Breast epithelium (tissue), 4 donors: Measurements from ENCODE around the gene ROS1. TPM values are rescaled to one million over a fixed set of nuclear protein-coding genes. Genes with fewer than 3 reads are reported as not detected.

ENCODE experiments used
- DNase-seq, 2 donors: peaks; one replicate each; pipeline ENCODE4 v3.0.0-alpha.2; 2019; ENCODE audit warnings: low spot score in 2 of 2
- H3K27ac ChIP-seq, 2 donors: fragments of 200-600 bp; sonication (generic) in 1 of 2; one replicate each; pipeline ENCODE4 v1.5.1; 2016 to 2019; ENCODE audit warnings: mild to moderate bottlenecking in 1 of 2
- H3K27me3 ChIP-seq, 2 donors: fragments of 200-600 bp; sonication (generic) in 1 of 2; one replicate each; pipeline versions ENCODE4 v1.5.1 to v1.6.0; 2017 to 2019; ENCODE audit warnings: control low read depth in 1 of 2, mild to moderate bottlenecking in 1 of 2
- H3K36me3 ChIP-seq: fragments of 200-600 bp; one replicate; pipeline ENCODE4 v1.5.1; 2019
- H3K4me1 ChIP-seq, 2 donors: fragments of 200-600 bp; sonication (generic); one replicate each; pipeline ENCODE4 v1.5.1; 2016 to 2019; ENCODE audit warnings: control low read depth in 1 of 2
- H3K4me3 ChIP-seq, 3 donors: fragments of 200-600 bp; sonication (generic); 1 replicate in 2 of 3; 2 replicates in 1 of 3; pipeline ENCODE4 v1.5.1; 2016 to 2019; ENCODE audit warnings: mild to moderate bottlenecking in 3 of 3, moderate library complexity in 2 of 3
- H3K9me3 ChIP-seq, 2 donors: fragments of 200-600 bp; sonication (generic) in 1 of 2; one replicate each; pipeline ENCODE4 v1.5.1; 2016 to 2019; ENCODE audit warnings: control low read depth in 1 of 2
- POLR2A ChIP-seq: fragments of 450-650 bp; IDR thresholded peaks from one replicate; pipeline ENCODE4 v1.6.1; 2016; ENCODE audit warnings: antibody characterized with exemption, mild to moderate bottlenecking, moderate library complexity
- POLR2AphosphoS5 ChIP-seq, 3 donors: sonication (generic); formaldehyde crosslinking; IDR thresholded peaks; one replicate each; pipeline ENCODE4 v1.6.1; 2017; ENCODE audit warnings: antibody characterized with exemption in 3 of 3
- intact Hi-C: fragments of 100-400 bp; cut with DNase I; formaldehyde crosslinking; loops from one replicate; pipeline ENCODE4 v1.15.1; 2023; ENCODE audit warnings: low total_unique reads
- total RNA-seq, 3 donors: library from RNA; depleted of rRNA; stranded (reverse); fragments of >200 nt; gene quantifications; one replicate each; pipeline ENCODE4 v1.1.0, GENCODE V29; 2016
- TF ChIP-seq, protein P1 (sequence below), 3 donors: fragments of 450-650 bp; IDR thresholded peaks; one replicate each; pipeline ENCODE4 v1.5.1; 2016 to 2017; ENCODE audit warnings: antibody characterized with exemption in 3 of 3, mild to moderate bottlenecking in 3 of 3, moderate library complexity in 3 of 3

ROS1 gene
- total RNA-seq, 3 donors from 2014 or later: under 0.01 TPM; not detected in 2

DNA sequence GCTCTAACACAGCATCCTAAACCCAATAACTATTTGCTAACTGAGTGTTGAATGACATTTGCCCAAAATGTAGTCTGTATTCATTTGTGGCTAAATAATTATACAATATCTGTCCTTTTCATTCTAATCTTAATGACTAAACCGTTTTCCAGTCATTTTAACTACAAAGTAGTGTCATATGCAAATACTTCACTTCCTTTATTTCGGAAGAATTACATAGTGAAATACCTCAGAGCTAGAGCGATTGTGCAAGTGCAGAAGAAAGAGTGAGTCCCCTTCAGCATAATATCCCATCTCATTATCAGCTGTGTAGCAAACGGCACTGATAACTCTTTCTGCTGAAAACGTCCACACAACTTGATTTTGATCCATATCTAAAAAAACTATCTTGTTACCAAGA is 66.2 kb downstream of the ROS1 start:
- Histone ChIP-seq H3K4me1 (no peaks in the 10 kb centered on the region), H3K4me3 (no peak overlapping the region), H3K9me3 (no peaks in the 10 kb centered on the region), H3K27me3 (no peaks in the 10 kb centered on the region), H3K36me3 (no peaks in the 10 kb centered on the region), H3K27ac (no peak overlapping the region)
- DNase-seq: no peak
- TF ChIP-seq, protein P1, sequence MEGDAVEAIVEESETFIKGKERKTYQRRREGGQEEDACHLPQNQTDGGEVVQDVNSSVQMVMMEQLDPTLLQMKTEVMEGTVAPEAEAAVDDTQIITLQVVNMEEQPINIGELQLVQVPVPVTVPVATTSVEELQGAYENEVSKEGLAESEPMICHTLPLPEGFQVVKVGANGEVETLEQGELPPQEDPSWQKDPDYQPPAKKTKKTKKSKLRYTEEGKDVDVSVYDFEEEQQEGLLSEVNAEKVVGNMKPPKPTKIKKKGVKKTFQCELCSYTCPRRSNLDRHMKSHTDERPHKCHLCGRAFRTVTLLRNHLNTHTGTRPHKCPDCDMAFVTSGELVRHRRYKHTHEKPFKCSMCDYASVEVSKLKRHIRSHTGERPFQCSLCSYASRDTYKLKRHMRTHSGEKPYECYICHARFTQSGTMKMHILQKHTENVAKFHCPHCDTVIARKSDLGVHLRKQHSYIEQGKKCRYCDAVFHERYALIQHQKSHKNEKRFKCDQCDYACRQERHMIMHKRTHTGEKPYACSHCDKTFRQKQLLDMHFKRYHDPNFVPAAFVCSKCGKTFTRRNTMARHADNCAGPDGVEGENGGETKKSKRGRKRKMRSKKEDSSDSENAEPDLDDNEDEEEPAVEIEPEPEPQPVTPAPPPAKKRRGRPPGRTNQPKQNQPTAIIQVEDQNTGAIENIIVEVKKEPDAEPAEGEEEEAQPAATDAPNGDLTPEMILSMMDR (IDR thresholded peaks at IDR 0.05): no peak
- TF ChIP-seq POLR2A (no peak), POLR2AphosphoS5 (IDR thresholded peaks at IDR 0.05) (no peak)
- intact Hi-C loops: loop anchor here (10.0 kb wide), 1 partner anchor 195 kb away; no protein-coding TSS in a partner anchor

DNA sequence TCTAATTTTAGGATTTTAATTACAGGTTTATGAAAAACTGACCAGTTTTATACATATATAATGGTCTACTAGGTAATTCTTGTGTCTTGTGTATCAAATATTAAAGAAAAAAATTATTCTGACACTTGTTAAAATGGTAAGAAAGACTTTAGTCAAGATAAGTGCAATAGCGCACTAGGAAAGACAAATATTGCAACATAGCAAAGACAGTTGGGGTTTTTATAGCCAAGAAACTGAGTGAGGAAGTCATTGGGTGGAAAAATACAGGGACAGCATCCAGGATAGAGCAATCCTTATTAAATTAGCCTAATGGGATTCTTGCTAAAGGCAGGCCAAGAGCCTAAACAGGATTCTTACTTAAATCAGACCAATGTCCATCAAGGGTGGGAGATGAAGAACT is 71.1 kb downstream of the ROS1 start:
- Histone ChIP-seq H3K36me3 (no peaks in the 10 kb centered on the region), H3K4me1 (no peaks in the 10 kb centered on the region), H3K27me3 (no peaks in the 10 kb centered on the region), H3K27ac (no peak overlapping the region), H3K9me3 (no peaks in the 10 kb centered on the region), H3K4me3 (no peak overlapping the region)
- no peak for DNase-seq
- TF ChIP-seq, protein P1 (IDR thresholded peaks at IDR 0.05): no peak
- TF ChIP-seq POLR2A (no peak), POLR2AphosphoS5 (IDR thresholded peaks at IDR 0.05) (no peak)
- intact Hi-C loops: loop anchor here (10.0 kb wide), 1 partner anchor 200 kb away; no protein-coding TSS in a partner anchor

DNA sequence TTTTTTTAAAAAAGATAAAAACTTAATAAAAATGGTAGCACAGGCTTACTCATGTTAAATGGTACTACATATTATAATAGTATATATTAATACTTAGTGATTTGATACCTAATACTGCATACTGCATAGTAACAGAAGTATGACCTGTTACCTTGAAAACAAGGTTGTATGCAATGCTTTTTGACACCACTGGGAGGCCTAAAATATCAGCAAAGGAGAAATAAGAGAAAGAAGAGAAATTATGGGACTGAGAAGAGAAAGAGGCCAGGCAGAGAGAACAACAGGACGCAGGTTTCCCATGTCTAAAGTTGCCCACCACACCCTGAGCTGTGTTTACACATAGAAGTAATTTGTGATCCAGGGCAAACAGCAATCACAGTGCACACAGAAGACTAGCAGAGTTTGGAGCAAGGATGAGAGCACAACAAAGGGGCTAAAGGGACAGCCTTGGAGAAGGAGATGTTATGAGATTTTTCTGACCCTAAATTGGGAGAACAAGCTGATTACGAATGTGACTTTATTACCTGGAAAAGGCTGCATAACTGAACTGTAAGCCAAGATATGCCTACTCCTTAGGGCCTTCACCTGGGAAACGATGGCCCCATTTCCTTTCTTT is 73.2 kb downstream of the ROS1 start:
- intact Hi-C loops: loop anchor here (10.0 kb wide), 1 partner anchor 202 kb away; no protein-coding TSS in a partner anchor
- TF ChIP-seq POLR2A (no peak), POLR2AphosphoS5 (IDR thresholded peaks at IDR 0.05) (no peak)
- TF ChIP-seq, protein P1 (IDR thresholded peaks at IDR 0.05): no peak
- no peak overlapping the region for H3K4me3 ChIP-seq
- no peaks in the 10 kb centered on the region for H3K9me3 ChIP-seq
- no peaks in the 10 kb centered on the region for H3K36me3 ChIP-seq
- no peaks in the 10 kb centered on the region for H3K4me1 ChIP-seq
- no peaks in the 10 kb centered on the region for H3K27me3 ChIP-seq
- DNase-seq: no peak
- no peak overlapping the region for H3K27ac ChIP-seq

DNA sequence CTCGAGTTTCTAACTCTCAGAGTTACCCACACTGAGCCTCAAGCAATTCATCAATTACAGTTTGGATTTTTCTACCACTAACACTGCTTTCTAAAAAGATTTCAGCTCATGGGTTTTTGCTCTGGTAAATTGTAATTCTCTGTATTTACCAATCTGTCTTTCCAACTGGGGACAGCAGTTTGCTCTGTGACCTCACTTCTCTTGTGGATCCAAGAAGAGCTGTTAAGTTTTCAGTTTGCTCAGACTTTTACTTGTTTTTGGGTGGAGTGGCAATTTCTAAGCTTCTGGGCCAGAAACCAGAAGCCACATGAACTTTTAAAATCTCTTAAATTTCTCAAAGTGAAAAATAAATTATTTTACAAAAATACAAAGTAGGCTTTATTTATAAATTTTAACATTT is 74.2 kb downstream of the ROS1 start:
- H3K36me3 ChIP-seq: no peaks in the 10 kb centered on the region
- H3K27me3 ChIP-seq: no peaks in the 10 kb centered on the region
- no peak for DNase-seq
- no peak for TF ChIP-seq POLR2A
- TF ChIP-seq, protein P1 (IDR thresholded peaks at IDR 0.05): no peak
- TF ChIP-seq POLR2AphosphoS5 (IDR thresholded peaks at IDR 0.05): no peak
- no peak overlapping the region for H3K4me3 ChIP-seq
- intact Hi-C loops: loop anchor here (10.0 kb wide), 1 partner anchor 203 kb away; no protein-coding TSS in a partner anchor
- no peaks in the 10 kb centered on the region for H3K4me1 ChIP-seq
- H3K9me3 ChIP-seq: no peaks in the 10 kb centered on the region
- H3K27ac ChIP-seq: no peak overlapping the region

- Histone ChIP-seq H3K27me3 (no peaks in the 10 kb centered on the region), H3K36me3 (no peaks in the 10 kb centered on the region), H3K27ac (no peak overlapping the region), H3K9me3 (no peaks in the 10 kb centered on the region), H3K4me3 (no peak overlapping the region), H3K4me1 (no peaks in the 10 kb centered on the region)
- TF ChIP-seq, protein P1 (IDR thresholded peaks at IDR 0.05): peak; percentile 9 to 44 (median 38)
- TF ChIP-seq POLR2A: no peak
- no peak for DNase-seq
- intact Hi-C loops: no loop called here
Measured at GRCh38 chr6:117346142-117346930, 79.4 kb downstream of the ROS1 start.
